ENCODE data around the gene POU5F1. TPM values are rescaled to one million over a fixed set of nuclear protein-coding genes. Genes with fewer than 3 reads are reported as not detected.
"Not testable (repeated sequence)": the region's sequence is repeated elsewhere in the genome, so short reads cannot be mapped to it uniquely, and the experiment has no call there.

The POU5F1 gene
- total RNA-seq (ENCODE audit: unreplicated experiment) = 48.8 TPM
- long read RNA-seq, transcript POU5F1-201 (5 exons, 1,420 nt) = major isoform, 31 of 33 reads
- long read RNA-seq, partial matches to known transcripts = 0 of 33 reads
- long read RNA-seq, other reads (novel, unspliced or antisense) = 2 of 33 reads

- peaks cover 19% of the 10 kb centered on the region for H3K4me1 Mint-ChIP-seq (ENCODE audit: low read depth, unreplicated experiment)
- H3K9me3 Mint-ChIP-seq (ENCODE audit: unreplicated experiment) = peaks cover 10% of the 10 kb centered on the region
- H3K27me3 Mint-ChIP-seq (ENCODE audit: unreplicated experiment) = peaks cover 11% of the 10 kb centered on the region
- no peak for DNase-seq
- H3K27ac Mint-ChIP-seq (ENCODE audit: unreplicated experiment) = peak within 1 kb of the TSS; percentile 59
- TF ChIP-seq CTCF (IDR thresholded peaks at IDR 0.05; ENCODE audit: partially characterized antibody, unreplicated experiment) = no peak
- peak within 1 kb of the TSS; percentile 63 for H3K4me3 Mint-ChIP-seq (ENCODE audit: unreplicated experiment)
- H3K36me3 Mint-ChIP-seq (ENCODE audit: unreplicated experiment) = peaks cover 4% of the 10 kb centered on the region
These were observed at the start of gene POU5F1 for GRCh38 chr6:31170600-31170881. POU5F1 (minus strand) TSS chr6:31170682; CDS start chr6:31170620, 62 bp downstream.

GRCh38 chr6:31216208-31216898 is 45.9 kb upstream of the POU5F1 start:
- no peaks in the 10 kb centered on the region for H3K36me3 Mint-ChIP-seq (ENCODE audit: unreplicated experiment)
- peaks cover 1% of the 10 kb centered on the region for H3K9me3 Mint-ChIP-seq (ENCODE audit: unreplicated experiment)
- H3K4me1 Mint-ChIP-seq (ENCODE audit: low read depth, unreplicated experiment) = no peaks in the 10 kb centered on the region
- DNase-seq = no peak
- no peak overlapping the region for H3K4me3 Mint-ChIP-seq (ENCODE audit: unreplicated experiment)
- H3K27me3 Mint-ChIP-seq (ENCODE audit: unreplicated experiment) = peaks cover 3% of the 10 kb centered on the region
- no peak overlapping the region for H3K27ac Mint-ChIP-seq (ENCODE audit: unreplicated experiment)
- no peak for TF ChIP-seq CTCF (IDR thresholded peaks at IDR 0.05; ENCODE audit: partially characterized antibody, unreplicated experiment)

- not testable (repeated sequence) for H3K27me3 Mint-ChIP-seq (ENCODE audit: unreplicated experiment); H3K27ac Mint-ChIP-seq (ENCODE audit: unreplicated experiment); H3K36me3 Mint-ChIP-seq (ENCODE audit: unreplicated experiment); H3K9me3 Mint-ChIP-seq (ENCODE audit: unreplicated experiment); DNase-seq; H3K4me3 Mint-ChIP-seq (ENCODE audit: unreplicated experiment); H3K4me1 Mint-ChIP-seq (ENCODE audit: low read depth, unreplicated experiment)
These were observed 44.7 kb upstream of the POU5F1 start for GRCh38 chr6:31215216-31215615.

- no peaks in the 10 kb centered on the region for H3K4me1 Mint-ChIP-seq (ENCODE audit: low read depth, unreplicated experiment)
- TF ChIP-seq CTCF (IDR thresholded peaks at IDR 0.05; ENCODE audit: partially characterized antibody, unreplicated experiment) = no peak
- H3K27me3 Mint-ChIP-seq (ENCODE audit: unreplicated experiment) = peaks cover 3% of the 10 kb centered on the region
- H3K36me3 Mint-ChIP-seq (ENCODE audit: unreplicated experiment) = no peaks in the 10 kb centered on the region
- H3K9me3 Mint-ChIP-seq (ENCODE audit: unreplicated experiment) = peaks cover 1% of the 10 kb centered on the region
- no peak for DNase-seq
- no peak overlapping the region for H3K27ac Mint-ChIP-seq (ENCODE audit: unreplicated experiment)
- H3K4me3 Mint-ChIP-seq (ENCODE audit: unreplicated experiment) = no peak overlapping the region
These were observed 44.0 kb upstream of the POU5F1 start for GRCh38 chr6:31214516-31214915.

GRCh38 chr6:31210741-31211532 is 40.5 kb upstream of the POU5F1 start:
- no peaks in the 10 kb centered on the region for H3K9me3 Mint-ChIP-seq (ENCODE audit: unreplicated experiment)
- no peak overlapping the region for H3K27ac Mint-ChIP-seq (ENCODE audit: unreplicated experiment)
- TF ChIP-seq CTCF (IDR thresholded peaks at IDR 0.05; ENCODE audit: partially characterized antibody, unreplicated experiment) = no peak
- H3K27me3 Mint-ChIP-seq (ENCODE audit: unreplicated experiment) = no peaks in the 10 kb centered on the region
- H3K4me3 Mint-ChIP-seq (ENCODE audit: unreplicated experiment) = no peak overlapping the region
- no peaks in the 10 kb centered on the region for H3K36me3 Mint-ChIP-seq (ENCODE audit: unreplicated experiment)
- H3K4me1 Mint-ChIP-seq (ENCODE audit: low read depth, unreplicated experiment) = no peaks in the 10 kb centered on the region
- no peak for DNase-seq

All from glutamatergic neuron (in vitro differentiated cells).